HT-29 (cell line): ENCODE data around the gene JAM3. TPM values are rescaled to one million over a fixed set of nuclear protein-coding genes. Genes with fewer than 3 reads are reported as not detected.

ENCODE experiments used
- DNase-seq: peaks from one replicate; pipeline ENCODE4 v3.0.0-alpha.2; 2015; ENCODE audit warnings: low spot score
- total RNA-seq: library from RNA; depleted of rRNA; stranded (reverse); fragments of >200 nt; shearing (Covaris generic); gene quantifications from 2 replicates; pipeline ENCODE4 v1.2.3, GENCODE V29; 2014; rRNA removed

The JAM3 gene
- total RNA-seq = not detected in 2 replicates

- DNase-seq = no peak
Measured at GRCh38 chr11:134068829-134069425, at the start of gene JAM3. Gene JAM3 (plus strand): TSS chr11:134069072. CDS start chr11:134069084, 12 bp downstream.

GRCh38 chr11:134019500-134019899 is 49.4 kb upstream of the JAM3 start:
- no peak for DNase-seq

- DNase-seq = no peak
Measured at GRCh38 chr11:134020598-134020997, 48.3 kb upstream of the JAM3 start.

GRCh38 chr11:134021326-134021725 is 47.5 kb upstream of the JAM3 start:
- no peak for DNase-seq

- DNase-seq = no peak
Measured at GRCh38 chr11:134022748-134023147, 46.1 kb upstream of the JAM3 start.

GRCh38 chr11:134024420-134025081 is 44.3 kb upstream of the JAM3 start:
- DNase-seq = no peak

- no peak for DNase-seq
Measured at GRCh38 chr11:134025082-134025429, 43.8 kb upstream of the JAM3 start.

GRCh38 chr11:134026655-134027343 is 42.1 kb upstream of the JAM3 start:
- no peak for DNase-seq

GRCh38 chr11:134027671-134028070 is 41.2 kb upstream of the JAM3 start:
- no peak for DNase-seq

GRCh38 chr11:134028368-134028920 is 40.4 kb upstream of the JAM3 start:
- no peak for DNase-seq

- no peak for DNase-seq
Measured at GRCh38 chr11:134030853-134031252, 38.0 kb upstream of the JAM3 start.

- no peak for DNase-seq
Measured at GRCh38 chr11:134032043-134032442, 36.8 kb upstream of the JAM3 start.

- DNase-seq = no peak
Measured at GRCh38 chr11:134032501-134033091, 36.3 kb upstream of the JAM3 start.

GRCh38 chr11:134033276-134033675 is 35.6 kb upstream of the JAM3 start:
- DNase-seq = no peak

- DNase-seq = peak; percentile 84
Measured at GRCh38 chr11:134033696-134034491, 35.0 kb upstream of the JAM3 start.

- DNase-seq = no peak
Measured at GRCh38 chr11:134034496-134035381, 34.1 kb upstream of the JAM3 start.

- DNase-seq = no peak
Measured at GRCh38 chr11:134036492-134037045, 32.3 kb upstream of the JAM3 start.

GRCh38 chr11:134037046-134037908 is 31.6 kb upstream of the JAM3 start:
- DNase-seq = peak; percentile 52

GRCh38 chr11:134038897-134039470 is 29.9 kb upstream of the JAM3 start:
- no peak for DNase-seq
